ENCODE measurements around the gene CAB39L. TPM values are rescaled to one million over a fixed set of nuclear protein-coding genes. Genes with fewer than 3 reads are reported as not detected.

CAB39L gene
- total and polyA plus RNA-seq, 2 of the 13 experiments (the other 11 are each of a cell fraction or from before 2014, with no cell fraction given) = 3.1 to 6.1 TPM

DNA sequence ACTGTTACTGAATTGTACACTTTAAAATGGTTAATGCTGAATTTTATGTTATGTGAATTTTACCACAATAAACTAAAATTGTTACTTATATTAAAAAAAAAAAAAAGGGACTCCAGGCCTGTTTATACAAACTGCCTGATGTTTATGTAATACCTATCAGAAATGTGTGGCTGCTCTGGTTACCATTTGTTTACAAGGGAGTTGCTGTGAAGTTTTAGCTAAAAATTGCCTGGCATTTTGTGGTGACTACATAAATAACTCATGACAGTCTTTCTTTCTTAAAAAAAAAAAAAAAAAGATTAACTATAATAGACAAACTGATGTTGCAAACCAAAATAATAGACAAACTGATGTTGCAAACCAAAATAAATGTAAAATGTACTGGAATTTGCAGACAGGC is 124.3 kb downstream of the CAB39L start:
- Histone ChIP-seq H3K9ac (ENCODE audit: insufficient read depth, low read depth, low read length) (no peak overlapping the region), H3K9me3 (ENCODE audit: low read length) (no peaks in the 10 kb centered on the region), H3K27me3 (ENCODE audit: control insufficient read depth in 1 of 2, insufficient read depth in 2 of 2, low read length in 2 of 2) (no peaks in the 10 kb centered on the region), H3K79me2 (ENCODE audit: insufficient read depth, low read length) (no peaks in the 10 kb centered on the region), H4K20me1 (ENCODE audit: insufficient read depth, low read length) (no peaks in the 10 kb centered on the region), H3K27ac (ENCODE audit: extremely low read length, insufficient read depth, low read length) (no peak overlapping the region), H2AFZ (ENCODE audit: low read length) (no peak overlapping the region), H3K4me2 (ENCODE audit: low read depth, low read length) (no peak overlapping the region), H3K4me1 (ENCODE audit: insufficient read depth, low read length) (peaks cover 4% of the 10 kb centered on the region), H3K4me3 (replicated peaks in 1 of 3; ENCODE audit: insufficient read depth in 1 of 3, low read depth in 2 of 3, low read length in 3 of 3) (no peak overlapping the region), H3K36me3 (replicated peaks in 1 of 2; ENCODE audit: control insufficient read depth in 1 of 2, insufficient read depth in 2 of 2, low read length in 2 of 2) (no peaks in the 10 kb centered on the region)
- in situ Hi-C loops (cut with HindIII; ENCODE audit: extremely low pct_ligation_motif_present, low pct_unique_long_range_greater_than_20kb) (no loop called here), intact Hi-C loops (cut with micrococcal nuclease; ENCODE audit: unreplicated experiment) (no loop called here)
- DNase-seq (ENCODE audit: low spot score) (no peak), FAIRE-seq (no peak), ATAC-seq (no peak)
- ChIA-PET POLR2A (no interaction called here), CTCF (ENCODE audit: low intra/inter-chr PET ratio, low total read pairs) (no interaction called here)
- TF ChIP-seq ZFP1 (CRISPR knock-in tag; IDR thresholded peaks at IDR 0.05) (no peak), ZNF235 (CRISPR knock-in tag; IDR thresholded peaks at IDR 0.05; ENCODE audit: borderline replicate concordance) (no peak), NFYB (CRISPR knock-in tag; IDR thresholded peaks at IDR 0.05) (no peak), ZNF282 (IDR thresholded peaks at IDR 0.05; ENCODE audit: partially characterized antibody) (no peak), HOXA7 (CRISPR knock-in tag; IDR thresholded peaks at IDR 0.05) (no peak), ZSCAN29 (CRISPR knock-in tag; conservative IDR thresholded peaks at IDR 0.05) (no peak), ATF1 (CRISPR knock-in tag; IDR thresholded peaks at IDR 0.05) (no peak), ZNF382 (CRISPR knock-in tag; IDR thresholded peaks at IDR 0.05; ENCODE audit: borderline replicate concordance) (no peak), BHLHE40 (IDR thresholded peaks at IDR 0.05; ENCODE audit: low read length) (no peak), BRD4 (CRISPR knock-in tag; IDR thresholded peaks at IDR 0.05) (no peak), CENPX (CRISPR knock-in tag; IDR thresholded peaks at IDR 0.05) (no peak), HOXD1 (CRISPR knock-in tag; IDR thresholded peaks at IDR 0.05) (no peak), ASH2L (IDR thresholded peaks at IDR 0.05; ENCODE audit: insufficient read length, low read depth, low read length) (no peak), XRCC5 (optimal IDR thresholded peaks at IDR 0.05; ENCODE audit: low read length) (no peak), SIX4 (CRISPR knock-in tag; IDR thresholded peaks at IDR 0.05) (no peak), NKX3-1 (CRISPR knock-in tag; IDR thresholded peaks at IDR 0.05) (no peak), ZNF329 (CRISPR knock-in tag; IDR thresholded peaks at IDR 0.05; ENCODE audit: low read depth) (no peak)
- TF ChIP-seq, protein P1, sequence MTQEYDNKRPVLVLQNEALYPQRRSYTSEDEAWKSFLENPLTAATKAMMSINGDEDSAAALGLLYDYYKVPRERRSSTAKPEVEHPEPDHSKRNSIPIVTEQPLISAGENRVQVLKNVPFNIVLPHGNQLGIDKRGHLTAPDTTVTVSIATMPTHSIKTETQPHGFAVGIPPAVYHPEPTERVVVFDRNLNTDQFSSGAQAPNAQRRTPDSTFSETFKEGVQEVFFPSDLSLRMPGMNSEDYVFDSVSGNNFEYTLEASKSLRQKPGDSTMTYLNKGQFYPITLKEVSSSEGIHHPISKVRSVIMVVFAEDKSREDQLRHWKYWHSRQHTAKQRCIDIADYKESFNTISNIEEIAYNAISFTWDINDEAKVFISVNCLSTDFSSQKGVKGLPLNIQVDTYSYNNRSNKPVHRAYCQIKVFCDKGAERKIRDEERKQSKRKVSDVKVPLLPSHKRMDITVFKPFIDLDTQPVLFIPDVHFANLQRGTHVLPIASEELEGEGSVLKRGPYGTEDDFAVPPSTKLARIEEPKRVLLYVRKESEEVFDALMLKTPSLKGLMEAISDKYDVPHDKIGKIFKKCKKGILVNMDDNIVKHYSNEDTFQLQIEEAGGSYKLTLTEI (CRISPR knock-in tag; conservative IDR thresholded peaks at IDR 0.05) = no peak
- BruUV-seq (replicated peaks) = no TSS peak

Measured in HepG2 (cell line).